ENCODE measurements around the gene SKP2.

DNA sequence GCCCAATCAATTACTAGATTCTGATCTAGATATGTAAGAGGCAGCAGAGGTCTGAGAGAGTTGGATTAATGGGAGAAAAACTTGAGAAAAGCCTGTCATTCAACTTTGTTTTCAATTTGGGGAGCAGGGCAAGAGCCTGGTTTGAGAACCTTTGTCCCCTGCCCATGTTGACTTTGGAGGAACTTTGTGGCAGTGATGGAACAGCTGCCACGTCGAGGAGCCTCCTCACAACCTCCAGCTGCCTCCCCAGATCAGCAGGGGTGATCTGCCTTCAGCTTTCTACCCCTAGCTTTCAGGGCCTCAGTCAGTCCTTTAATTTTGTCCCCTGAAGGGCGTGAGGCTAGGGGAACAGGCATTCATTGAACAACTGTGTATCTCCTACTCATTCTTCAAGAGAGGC lies 8.7 kb downstream of the SKP2 start:
- no peak for TF ChIP-seq CTCF (IDR thresholded peaks at IDR 0.05)
- no peak for TF ChIP-seq POLR2A (IDR thresholded peaks at IDR 0.05)
- no peak for TF ChIP-seq EP300 (IDR thresholded peaks at IDR 0.05)
